ENCODE results near the gene ADAMTS2.

DNA sequence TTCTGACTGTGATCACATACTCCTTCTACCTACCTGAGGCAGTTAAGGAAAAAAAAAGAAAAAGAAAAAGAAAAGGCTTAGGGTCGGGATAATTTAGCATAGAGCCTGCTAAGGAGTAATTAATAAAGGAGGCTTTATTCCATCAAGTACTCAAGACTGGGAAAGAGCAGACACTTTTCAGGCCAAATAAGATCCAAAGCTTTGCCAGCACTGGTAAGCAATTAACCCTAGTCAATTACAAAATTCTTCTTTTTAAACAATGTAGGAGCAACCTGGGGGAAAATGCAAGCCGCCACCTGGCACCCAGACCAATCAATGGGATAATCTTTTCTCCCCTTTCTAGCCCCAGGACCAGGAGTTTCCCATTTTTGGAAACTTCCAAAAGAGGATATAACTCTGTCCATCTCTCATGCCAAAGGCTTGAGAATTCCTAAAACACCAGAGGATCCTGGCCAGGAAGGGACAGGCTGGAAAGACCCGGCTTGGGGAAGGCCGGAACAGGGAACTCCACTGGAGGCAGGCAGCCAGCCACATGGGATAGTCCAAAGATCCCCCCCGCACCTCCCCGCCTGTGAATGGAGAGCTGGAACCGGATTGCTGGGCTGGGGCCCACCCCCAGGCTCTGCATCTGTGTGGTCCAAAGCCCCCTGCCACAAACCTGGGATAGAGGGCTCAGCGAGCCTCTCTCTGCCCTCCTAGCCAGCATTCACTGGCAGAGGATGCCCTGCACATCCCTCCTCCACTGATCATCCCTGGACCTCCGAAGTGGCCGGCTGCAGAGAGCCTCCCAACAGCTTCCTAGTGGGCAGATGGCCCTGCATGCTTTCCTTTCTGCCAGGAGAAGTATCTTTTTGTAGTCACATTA lies 167.3 kb downstream of the ADAMTS2 start:
- TF ChIP-seq FOXM1 (IDR thresholded peaks at IDR 0.05; ENCODE audit: borderline replicate concordance, low read depth) = no peak
- no peak for TF ChIP-seq RAD21 (IDR thresholded peaks at IDR 0.05; ENCODE audit: low read depth)
- no peak for TF ChIP-seq MAX (IDR thresholded peaks at IDR 0.05)
- TF ChIP-seq EP300 (IDR thresholded peaks at IDR 0.05; ENCODE audit: borderline replicate concordance) = no peak
- TF ChIP-seq TAF1 (IDR thresholded peaks at IDR 0.05; ENCODE audit: low read depth) = no peak
- TF ChIP-seq CEBPB (IDR thresholded peaks at IDR 0.05) = no peak
- TF ChIP-seq EGR1 (IDR thresholded peaks at IDR 0.05) = no peak
- no peak for TF ChIP-seq YY1 (IDR thresholded peaks at IDR 0.05; ENCODE audit: low read depth)
- TF ChIP-seq TEAD4 (IDR thresholded peaks at IDR 0.05) = no peak
